Activated CD4-positive, alpha-beta T cell treated with anti-CD3 and anti-CD28 coated beads, Interleukin-2, amount 50 U/mL, for 4 hours (primary cell): ENCODE data around the gene GRB2.
"Not testable (repeated sequence)": the region's sequence is repeated elsewhere in the genome, so short reads cannot be mapped to it uniquely, and the experiment has no call there.

Experiments used
- DNase-seq, 2 experiments: peaks; one replicate each; pipeline ENCODE4 v3.0.0-alpha.2; 2020

Gene GRB2

GRCh38 chr17:75405365-75406221, at the start of gene GRB2:
TSS of gene GRB2 (minus strand) at chr17:75405678. CDS start at chr17:75393628, 12,050 bp downstream.
- peak; percentile 99 for DNase-seq

DNA sequence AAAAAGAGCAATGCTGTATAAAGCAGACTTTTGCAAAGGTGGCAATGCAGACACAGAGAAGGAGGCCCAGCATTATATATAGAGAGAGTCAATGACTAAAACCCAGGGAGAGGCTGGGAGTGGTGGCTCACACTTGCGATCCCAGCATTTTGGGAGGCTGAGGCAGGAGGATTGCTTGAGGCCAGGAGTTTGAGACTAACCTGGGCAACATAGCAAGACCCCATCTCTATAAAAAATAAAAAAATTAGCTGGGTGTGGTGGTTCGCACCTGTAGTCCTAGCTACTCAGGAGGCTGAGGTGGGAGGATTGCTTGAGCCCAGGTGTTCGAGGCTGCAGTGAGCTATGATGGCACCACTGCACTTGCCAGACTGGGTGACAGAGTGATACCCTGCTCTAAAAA, 49.2 kb upstream of the GRB2 start:
- DNase-seq = not testable (repeated sequence)

GRCh38 chr17:75454193-75454592, 48.7 kb upstream of the GRB2 start:
- no peak for DNase-seq

DNA sequence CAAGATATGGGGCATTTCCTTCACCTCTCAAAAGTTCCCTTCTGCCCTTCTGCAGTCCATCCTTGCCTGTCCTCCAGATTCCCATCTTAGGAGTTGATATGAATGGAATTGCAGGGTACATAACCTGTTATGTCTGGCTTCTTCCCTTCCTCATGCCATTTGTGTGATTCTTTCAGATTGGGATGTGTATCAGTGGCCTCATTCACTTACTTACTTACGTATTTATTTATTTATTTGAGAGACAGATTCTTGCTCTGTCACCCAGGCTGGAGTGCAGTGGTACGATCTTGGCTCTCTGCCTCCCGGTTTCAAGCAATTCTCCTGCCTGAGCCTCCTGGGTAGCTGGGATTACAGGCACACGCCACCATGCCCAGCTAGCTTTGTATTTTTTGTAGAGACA, 44.8 kb upstream of the GRB2 start:
- no peak for DNase-seq

DNA sequence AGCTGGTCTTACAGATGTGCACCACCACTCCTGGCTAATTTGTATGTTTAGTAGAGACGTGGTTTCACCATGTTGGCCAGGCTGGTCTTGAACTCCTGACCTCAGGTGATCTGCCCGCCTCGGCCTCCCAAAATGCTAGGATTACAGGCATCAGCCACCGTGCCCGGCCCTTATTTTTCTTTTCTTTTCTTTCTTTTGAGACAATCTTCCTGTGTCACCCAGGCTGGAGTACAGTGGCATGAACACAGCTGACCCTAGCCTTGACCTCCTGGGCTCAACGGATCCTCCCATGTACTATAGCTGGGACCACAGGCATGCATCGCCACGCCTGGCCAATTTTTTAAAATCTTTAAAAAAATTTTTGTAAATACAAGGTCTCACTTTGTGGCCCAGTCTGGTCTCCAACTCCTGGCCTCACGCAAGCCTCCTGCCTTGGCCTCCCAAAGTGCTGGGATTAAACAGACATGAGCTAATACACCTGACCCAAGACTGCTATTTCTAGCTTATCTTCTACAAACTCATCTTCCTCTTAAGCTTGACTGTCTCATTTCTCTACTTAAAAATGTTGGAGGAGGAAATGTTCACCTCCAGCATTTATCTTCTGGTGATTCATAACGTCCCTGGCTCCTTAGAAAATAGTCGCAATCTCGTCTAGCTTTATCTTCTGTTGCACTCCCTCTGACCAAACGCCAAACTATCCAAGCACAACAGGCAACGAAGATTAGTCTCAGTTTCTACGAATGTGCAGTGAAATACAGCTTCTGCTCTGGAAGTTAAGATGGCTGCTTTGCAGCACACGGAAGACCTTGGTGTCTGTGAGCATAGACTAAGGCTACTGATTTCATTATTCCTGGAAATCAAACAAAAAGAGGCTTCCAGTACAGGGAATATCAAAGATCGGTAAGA, 42.7 kb upstream of the GRB2 start:
- no peak for DNase-seq

DNA sequence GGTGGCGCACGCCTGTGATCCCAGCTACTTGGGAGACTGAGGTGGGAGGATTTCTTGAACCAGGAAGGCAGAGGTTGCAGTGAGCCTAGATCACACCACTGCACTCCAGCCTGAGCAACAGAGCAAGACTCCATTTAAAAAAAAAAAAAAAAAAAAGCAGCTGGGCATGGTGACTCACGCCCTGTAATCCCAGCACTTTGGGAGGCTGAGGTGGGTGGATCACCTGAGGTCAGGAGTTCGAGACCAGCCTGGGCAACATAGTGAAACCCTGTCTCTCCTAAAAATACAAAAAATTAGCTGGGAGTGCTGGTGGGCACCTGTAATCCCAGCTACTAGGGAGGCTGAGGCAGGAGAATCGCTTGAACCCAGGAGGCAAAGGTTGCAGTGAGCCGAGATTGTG, 40.4 kb upstream of the GRB2 start:
- DNase-seq = not testable (repeated sequence)

GRCh38 chr17:75445296-75445695, 39.8 kb upstream of the GRB2 start:
- no peak for DNase-seq

GRCh38 chr17:75442168-75443103, 37.0 kb upstream of the GRB2 start:
- DNase-seq = no peak

GRCh38 chr17:75440738-75441448, 35.4 kb upstream of the GRB2 start:
- DNase-seq = no peak

GRCh38 chr17:75439287-75439686, 33.8 kb upstream of the GRB2 start:
- no peak for DNase-seq

GRCh38 chr17:75437404-75437803, 31.9 kb upstream of the GRB2 start:
- not testable (repeated sequence) for DNase-seq

- not testable (repeated sequence) for DNase-seq
Observed at GRCh38 chr17:75434433-75434832, 29.0 kb upstream of the GRB2 start.

DNA sequence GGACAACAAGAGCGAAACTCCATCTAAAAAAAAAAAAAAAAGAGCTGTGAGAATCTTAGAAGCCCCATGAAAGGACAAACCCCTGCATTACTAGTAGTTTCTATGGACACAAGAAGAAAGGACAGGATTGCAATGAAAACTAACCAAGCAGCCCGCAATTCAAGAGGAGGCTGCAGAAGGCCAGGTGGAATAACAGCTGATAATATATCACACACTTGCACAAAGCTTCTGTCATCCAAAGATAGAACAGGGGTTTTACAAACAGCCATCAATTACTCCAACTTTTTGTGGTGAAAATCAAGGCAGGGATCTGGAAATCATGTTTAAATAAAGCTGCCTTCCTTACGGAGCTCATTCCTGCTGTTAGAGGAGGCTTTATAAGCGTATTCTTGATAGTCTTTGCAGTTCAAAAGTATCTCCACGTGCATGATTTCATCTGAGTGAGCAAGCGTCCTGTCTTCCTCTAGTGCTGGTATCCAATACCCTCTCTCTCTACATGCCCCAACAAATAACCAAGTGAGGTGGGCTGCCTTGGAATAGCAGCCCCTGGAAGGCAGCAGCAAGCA, 27.8 kb upstream of the GRB2 start:
- DNase-seq = no peak

DNA sequence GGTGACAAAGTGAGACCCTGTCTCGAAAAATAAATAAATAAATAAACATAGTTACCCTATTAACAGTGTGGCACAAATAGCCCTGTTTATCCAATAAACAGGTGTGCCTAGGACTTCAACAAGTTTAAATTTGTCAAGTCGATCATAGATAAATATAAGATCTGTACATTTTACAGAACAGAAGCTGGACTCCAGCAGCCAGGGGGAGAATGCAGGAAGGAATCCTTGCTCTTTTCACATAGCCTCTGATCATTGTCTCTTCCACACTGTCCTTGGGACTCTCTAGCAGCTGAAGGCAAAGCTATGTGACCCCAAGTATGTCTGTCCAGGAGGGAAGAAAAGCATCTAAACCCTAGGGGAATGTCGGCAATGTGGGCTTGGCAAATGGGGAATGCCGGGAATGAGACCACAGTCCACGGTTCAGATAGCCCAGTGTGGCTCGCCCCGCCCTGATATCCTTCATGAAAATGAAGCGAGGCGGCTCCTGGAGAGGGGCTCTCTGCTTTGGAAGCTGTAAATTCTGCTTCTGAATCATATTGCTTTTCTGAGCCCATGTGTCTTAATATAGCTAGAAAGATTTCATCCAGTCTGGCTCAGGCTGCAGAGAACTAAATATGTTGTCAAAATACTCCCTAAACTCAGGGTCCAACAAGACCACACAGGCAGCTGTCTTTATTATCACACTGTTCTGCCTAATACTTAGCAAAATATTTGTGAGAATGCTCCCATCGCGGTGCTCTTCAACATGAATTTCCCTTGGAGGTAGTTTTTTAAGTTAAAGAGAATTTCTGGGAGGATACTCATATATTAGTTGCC, 24.9 kb upstream of the GRB2 start:
- no peak for DNase-seq

DNA sequence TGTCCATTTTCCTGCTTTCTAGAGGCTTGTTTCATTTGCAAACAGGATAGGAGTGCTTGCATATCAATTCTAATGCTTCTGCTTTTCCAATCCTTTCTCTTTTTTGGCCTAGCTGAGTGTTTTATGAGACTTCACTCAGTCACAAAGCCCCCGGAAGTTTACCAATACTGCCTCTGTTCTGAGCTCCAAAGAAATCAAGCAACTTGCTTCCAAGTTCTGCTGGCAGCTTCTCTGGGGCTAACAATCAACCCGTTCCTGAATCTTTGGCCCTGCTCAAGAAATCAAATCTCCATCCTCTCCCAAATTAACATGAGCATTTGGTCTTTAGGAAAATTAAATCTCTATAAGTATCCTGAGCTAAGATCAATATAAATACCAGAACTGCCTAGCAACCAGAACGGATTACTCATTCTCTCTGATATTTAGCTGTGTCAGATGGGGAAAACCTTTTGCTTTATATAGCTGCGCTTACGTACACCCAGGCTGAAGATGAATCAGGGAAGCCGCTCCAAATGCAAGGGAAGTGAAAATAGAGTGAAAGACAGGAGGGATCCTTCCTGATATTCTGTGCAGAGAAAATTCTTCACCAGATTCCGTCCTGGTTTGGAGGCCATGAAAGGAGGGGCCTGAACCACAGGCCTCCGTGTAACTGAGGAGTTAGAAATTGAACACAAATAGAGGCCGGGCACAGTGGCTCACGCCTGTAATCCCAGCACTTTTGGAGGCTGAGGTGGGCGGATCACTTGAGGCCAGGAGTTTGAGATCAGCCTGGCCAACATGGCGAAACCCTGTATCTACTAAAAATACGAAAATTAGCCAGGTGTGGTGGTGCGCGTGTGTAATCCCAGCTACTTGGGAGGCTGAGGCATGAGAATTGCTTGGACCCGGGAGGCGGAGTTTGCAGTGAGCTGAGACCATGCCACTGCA, 23.3 kb upstream of the GRB2 start:
- no peak for DNase-seq

- no peak for DNase-seq
Observed at GRCh38 chr17:75418531-75418930, 13.1 kb upstream of the GRB2 start.

DNA sequence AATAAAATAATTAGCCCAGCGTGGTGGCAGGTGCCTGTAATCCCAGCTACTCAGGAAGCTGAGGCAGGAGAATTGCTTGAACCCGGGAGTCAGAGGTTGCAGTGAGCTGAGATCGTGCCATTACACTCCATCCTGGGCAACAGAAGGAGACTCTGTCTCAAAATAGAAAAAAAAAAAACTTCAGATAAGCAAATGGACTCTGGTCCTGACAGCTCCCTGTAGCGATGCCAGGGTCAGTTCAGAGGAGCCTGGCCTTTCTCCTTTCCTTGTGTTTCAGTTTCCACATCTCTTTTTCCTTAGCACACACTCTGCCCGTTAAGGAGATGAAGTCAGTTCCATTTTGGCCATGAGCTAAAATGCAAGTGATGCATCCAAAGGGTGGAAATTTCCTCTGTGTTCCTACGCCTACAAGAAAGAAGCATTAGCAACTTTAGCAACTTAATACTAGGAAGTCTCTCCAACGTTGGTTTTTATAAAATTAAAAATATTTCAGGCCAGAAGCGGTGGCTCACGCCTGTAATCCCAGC, 11.6 kb upstream of the GRB2 start:
- DNase-seq = no peak

GRCh38 chr17:75416006-75416405, 10.5 kb upstream of the GRB2 start:
- no peak for DNase-seq

DNA sequence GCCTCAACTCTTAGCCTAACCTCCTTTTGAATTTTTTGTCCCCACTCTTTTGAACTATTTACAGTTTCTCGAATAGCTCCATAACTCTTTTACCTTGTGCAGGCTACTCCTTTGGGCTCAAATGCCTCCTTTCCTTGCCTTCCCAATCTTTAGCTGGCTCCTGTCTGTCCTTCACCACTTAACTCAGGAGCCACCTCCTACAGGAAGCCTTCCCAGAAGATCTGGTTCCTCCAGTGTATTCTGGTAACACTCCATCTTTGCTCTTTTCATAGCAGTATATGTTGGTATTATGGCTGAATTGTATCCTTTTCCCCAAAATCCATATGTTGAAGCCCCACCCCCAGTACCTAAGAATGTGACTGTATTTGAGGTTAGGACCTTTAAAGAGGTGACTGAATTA, 9.0 kb upstream of the GRB2 start:
- DNase-seq = no peak
